IPS DF 4.7 (cell line): Measurements from ENCODE around the gene DNAJC6.

Experiments
- DNase-seq: peaks from one replicate; pipeline ENCODE4 v3.0.0-alpha.2; 2013; ENCODE audit warnings: low spot score; ENCODE audit errors: extremely low read depth

Gene DNAJC6

GRCh38 chr1:65292861-65293593 is 16.3 kb upstream of the DNAJC6 start:
- no peak for DNase-seq

- no peak for DNase-seq
Measured at GRCh38 chr1:65297706-65298105, 11.6 kb upstream of the DNAJC6 start.

DNA sequence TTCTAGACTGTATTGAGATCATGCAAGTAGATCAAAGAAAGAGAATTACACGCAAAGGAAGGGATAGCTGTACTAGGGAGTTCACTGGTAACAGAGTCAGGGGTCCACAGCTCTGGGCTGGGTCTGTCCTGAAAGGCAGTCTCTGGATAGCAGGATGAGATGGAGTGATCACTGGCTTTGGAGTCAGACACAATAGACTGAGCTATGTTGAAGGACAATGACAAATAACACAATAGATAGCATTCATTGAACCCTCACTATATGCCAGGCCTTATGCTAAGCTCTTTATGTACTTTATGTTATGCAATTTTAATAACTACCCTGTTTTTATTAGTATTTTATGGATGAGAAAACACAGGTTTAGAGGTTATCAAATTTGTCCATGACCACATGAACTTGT is 10.0 kb upstream of the DNAJC6 start:
- DNase-seq, result no peak

GRCh38 chr1:65308781-65309303 is 501 bp upstream of the DNAJC6 start:
- peak; percentile 3 for DNase-seq

GRCh38 chr1:65310078-65310587 is 790 bp downstream of the DNAJC6 start:
- peak; percentile 14 for DNase-seq

DNA sequence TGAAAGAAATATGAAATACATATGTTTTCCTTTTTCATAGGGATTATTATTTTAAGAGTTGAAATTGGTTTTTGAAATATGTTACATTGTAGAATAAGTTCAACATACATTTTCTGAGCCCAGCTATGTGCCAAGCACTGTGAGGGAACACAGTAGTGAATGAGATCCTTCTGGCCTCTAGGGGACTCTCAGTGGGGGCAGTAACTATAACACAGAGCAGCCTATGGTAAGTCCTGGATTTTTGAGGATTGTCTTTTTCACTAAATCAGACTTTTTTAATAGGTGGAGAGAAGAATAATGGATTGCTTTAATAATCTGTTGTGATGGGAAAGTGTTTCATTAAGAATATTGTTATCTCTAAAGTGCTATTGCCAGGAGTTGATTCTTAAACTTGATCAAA is 2.4 kb downstream of the DNAJC6 start:
- no peak for DNase-seq

- no peak for DNase-seq
Measured at GRCh38 chr1:65316233-65316632, 6.9 kb downstream of the DNAJC6 start.

- DNase-seq, result no peak
Measured at GRCh38 chr1:65317866-65318653, 8.7 kb downstream of the DNAJC6 start.

- DNase-seq, result no peak
Measured at GRCh38 chr1:65319141-65319540, 9.8 kb downstream of the DNAJC6 start.

- DNase-seq, result no peak
Measured at GRCh38 chr1:65319754-65320153, 10.4 kb downstream of the DNAJC6 start.

DNA sequence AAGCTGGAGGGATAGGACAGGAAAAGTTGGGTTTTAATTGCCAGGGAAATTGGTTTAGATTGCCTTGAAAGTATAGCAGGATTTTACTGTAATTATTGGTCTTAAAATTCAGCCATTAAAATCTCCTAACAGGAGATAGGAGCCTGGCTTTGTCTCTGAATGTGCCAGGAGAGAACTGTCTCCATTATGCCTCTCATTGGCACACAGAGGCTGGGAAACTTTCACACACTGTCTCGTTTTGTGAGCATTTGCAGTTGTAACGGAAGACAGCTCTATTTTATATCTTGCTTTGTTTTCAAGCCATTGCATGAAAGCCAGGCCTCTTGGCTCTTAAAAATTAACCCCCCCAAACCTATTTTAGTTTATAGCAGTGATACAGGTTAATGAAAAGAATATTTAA is 12.5 kb downstream of the DNAJC6 start:
- no peak for DNase-seq

GRCh38 chr1:65323246-65323645 is 13.9 kb downstream of the DNAJC6 start:
- DNase-seq, result no peak

GRCh38 chr1:65330021-65330420 is 20.7 kb downstream of the DNAJC6 start:
- no peak for DNase-seq

DNA sequence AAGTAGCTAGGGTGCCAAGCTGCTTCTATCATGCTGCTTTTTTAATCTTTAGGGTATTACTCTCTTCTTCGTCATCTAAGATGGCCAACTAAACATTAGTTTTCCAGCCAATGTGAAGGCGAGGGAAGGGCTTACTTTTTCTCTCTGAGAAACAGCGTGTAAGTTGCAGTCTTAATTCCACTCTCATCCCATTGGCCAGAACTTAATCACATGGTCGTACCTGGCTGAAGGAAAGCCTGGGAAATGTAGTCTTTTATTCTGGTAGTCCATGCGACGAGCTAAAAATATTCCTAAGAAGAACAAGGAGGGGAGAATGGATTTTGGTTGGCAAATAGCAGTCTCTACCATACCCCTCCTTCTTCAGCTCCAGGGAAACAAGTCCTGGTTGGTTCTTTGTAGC is 21.5 kb downstream of the DNAJC6 start:
- peak; percentile 25 for DNase-seq

GRCh38 chr1:65332821-65333220 is 23.5 kb downstream of the DNAJC6 start:
- DNase-seq, result no peak

GRCh38 chr1:65334081-65334480 is 24.7 kb downstream of the DNAJC6 start:
- DNase-seq, result no peak

- DNase-seq, result no peak
Measured at GRCh38 chr1:65339866-65340468, 30.6 kb downstream of the DNAJC6 start.

DNA sequence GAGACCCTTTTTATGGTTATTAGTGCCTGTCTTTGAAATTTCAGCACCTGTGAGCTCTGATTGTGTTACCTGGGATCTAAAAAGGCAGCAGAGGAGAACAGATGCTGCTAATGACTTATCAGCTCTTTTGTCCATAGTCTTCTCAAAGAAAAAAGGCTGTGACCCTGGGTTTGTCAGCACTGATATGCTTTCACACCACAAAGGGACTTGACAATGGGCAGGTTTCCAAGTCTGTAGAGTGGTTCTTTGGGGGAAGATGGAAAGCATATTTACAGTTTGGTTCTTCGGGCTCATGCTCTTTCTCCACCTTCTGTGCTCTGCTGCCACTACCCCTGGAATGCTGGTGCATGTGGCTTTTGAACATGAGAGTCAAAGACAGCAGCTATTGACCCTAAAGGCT is 32.0 kb downstream of the DNAJC6 start:
- DNase-seq, result no peak

- no peak for DNase-seq
Measured at GRCh38 chr1:65343286-65343685, 33.9 kb downstream of the DNAJC6 start.

GRCh38 chr1:65344171-65344814 is 35.0 kb downstream of the DNAJC6 start:
- DNase-seq, result no peak

- DNase-seq, result no peak
Measured at GRCh38 chr1:65346190-65346589, 36.8 kb downstream of the DNAJC6 start.
